Transverse colon (tissue), 4 donors: ENCODE data around the gene STX12.

Experiments
- EP300 ChIP-seq: sonication (generic); formaldehyde crosslinking; IDR thresholded peaks from one replicate; pipeline ENCODE4 v1.6.1; 2017; ENCODE audit warnings: antibody characterized with exemption, low read depth
- POLR2A ChIP-seq: fragments of 450-650 bp; IDR thresholded peaks from one replicate; pipeline ENCODE4 v1.6.1; 2016; ENCODE audit warnings: antibody characterized with exemption, mild to moderate bottlenecking, moderate library complexity
- POLR2AphosphoS5 ChIP-seq, 3 donors: sonication (generic); formaldehyde crosslinking; IDR thresholded peaks; one replicate each; pipeline ENCODE4 v1.6.1; 2016; ENCODE audit warnings: antibody characterized with exemption in 3 of 3
- TF ChIP-seq, protein P1 (sequence below), 5 experiments: fragments of 200-600 bp in 3 of 5; fragments of 450-650 bp in 2 of 5; sonication (generic) in 3 of 5; IDR thresholded peaks; 1 replicate in 2 of 5; 2 replicates in 3 of 5; pipeline ENCODE4 v1.5.1; 2016 to 2017; ENCODE audit warnings: antibody characterized with exemption in 5 of 5, inconsistent platforms in 3 of 5, mild to moderate bottlenecking in 2 of 5, moderate library complexity in 1 of 5

DNA sequence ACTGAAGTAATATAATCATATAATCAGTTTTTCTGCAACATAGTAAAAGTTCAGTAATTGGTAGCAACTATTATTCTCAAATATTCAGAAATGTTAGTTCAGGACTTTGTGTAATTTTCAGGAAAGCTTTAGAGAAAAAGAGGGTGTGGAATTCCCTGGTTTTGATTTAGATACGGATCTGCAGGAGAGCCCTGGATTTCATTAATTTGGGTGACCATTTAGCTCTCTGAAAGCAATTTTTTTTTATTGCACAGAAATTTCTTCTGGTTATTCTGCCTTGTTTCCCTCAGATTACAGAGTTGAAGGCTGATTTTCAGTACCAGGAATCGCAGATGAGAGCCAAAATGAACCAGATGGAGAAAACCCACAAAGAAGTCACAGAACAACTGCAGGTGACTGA lies 13.8 kb upstream of the STX12 start:
- no peak for TF ChIP-seq POLR2A
- TF ChIP-seq, protein P1, sequence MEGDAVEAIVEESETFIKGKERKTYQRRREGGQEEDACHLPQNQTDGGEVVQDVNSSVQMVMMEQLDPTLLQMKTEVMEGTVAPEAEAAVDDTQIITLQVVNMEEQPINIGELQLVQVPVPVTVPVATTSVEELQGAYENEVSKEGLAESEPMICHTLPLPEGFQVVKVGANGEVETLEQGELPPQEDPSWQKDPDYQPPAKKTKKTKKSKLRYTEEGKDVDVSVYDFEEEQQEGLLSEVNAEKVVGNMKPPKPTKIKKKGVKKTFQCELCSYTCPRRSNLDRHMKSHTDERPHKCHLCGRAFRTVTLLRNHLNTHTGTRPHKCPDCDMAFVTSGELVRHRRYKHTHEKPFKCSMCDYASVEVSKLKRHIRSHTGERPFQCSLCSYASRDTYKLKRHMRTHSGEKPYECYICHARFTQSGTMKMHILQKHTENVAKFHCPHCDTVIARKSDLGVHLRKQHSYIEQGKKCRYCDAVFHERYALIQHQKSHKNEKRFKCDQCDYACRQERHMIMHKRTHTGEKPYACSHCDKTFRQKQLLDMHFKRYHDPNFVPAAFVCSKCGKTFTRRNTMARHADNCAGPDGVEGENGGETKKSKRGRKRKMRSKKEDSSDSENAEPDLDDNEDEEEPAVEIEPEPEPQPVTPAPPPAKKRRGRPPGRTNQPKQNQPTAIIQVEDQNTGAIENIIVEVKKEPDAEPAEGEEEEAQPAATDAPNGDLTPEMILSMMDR (IDR thresholded peaks at IDR 0.05): no peak
- TF ChIP-seq EP300: no peak
- TF ChIP-seq POLR2AphosphoS5 (IDR thresholded peaks at IDR 0.05): no peak
